BJ (cell line): ENCODE results near the gene INO80C. TPM values are rescaled to one million over a fixed set of nuclear protein-coding genes. Genes with fewer than 3 reads are reported as not detected.

Experiments
- CTCF ChIA-PET: fragments of 350-600 bp; formaldehyde crosslinking; extraction: SDS; loops from one replicate; lab custom pipeline; 2021; ENCODE audit warnings: antibody characterized with exemption, inconsistent platforms; lab: Yijun Ruan, JAX
- POLR2A ChIA-PET: fragments of 300-600 bp; sonication (Branson Sonifier 250); formaldehyde crosslinking; extraction: SDS; loops from one replicate; lab custom pipeline; 2021; ENCODE audit warnings: antibody characterized with exemption; lab: Charles Lee
- DNase-seq: peaks from one replicate; pipeline ENCODE4 v3.0.0-alpha.2; 2011; ENCODE audit warnings: low read depth
- H3K27me3 ChIP-seq: 2 replicates; pipeline ENCODE4 v1.6.0; 2011; ENCODE audit warnings: low read length; ENCODE audit not compliant: control insufficient read depth, insufficient read depth
- H3K36me3 ChIP-seq: 2 replicates; pipeline ENCODE4 v1.5.1; 2011; ENCODE audit warnings: low read length; ENCODE audit not compliant: control insufficient read depth, insufficient read depth
- H3K4me3 ChIP-seq: 2 replicates; pipeline ENCODE4 v1.5.1; 2011; ENCODE audit warnings: low read depth, mild to moderate bottlenecking, control low read depth, low read length
- polyA plus RNA-seq: library from polyadenylated mRNA; depleted of rRNA; stranded (reverse); fragments of >200 nt; gene quantifications from 2 replicates; pipeline ENCODE4 v1.2.3, GENCODE V29; 2011
- TF ChIP-seq, protein P1 (sequence below): IDR thresholded peaks from 2 replicates; pipeline ENCODE4 v1.5.1; 2011; ENCODE audit warnings: low read depth, mild to moderate bottlenecking, control low read depth, inconsistent platforms, low read length, moderate library complexity; ENCODE audit not compliant: insufficient read depth

The INO80C gene
- polyA plus RNA-seq, 1 experiment = 8.3 TPM

DNA sequence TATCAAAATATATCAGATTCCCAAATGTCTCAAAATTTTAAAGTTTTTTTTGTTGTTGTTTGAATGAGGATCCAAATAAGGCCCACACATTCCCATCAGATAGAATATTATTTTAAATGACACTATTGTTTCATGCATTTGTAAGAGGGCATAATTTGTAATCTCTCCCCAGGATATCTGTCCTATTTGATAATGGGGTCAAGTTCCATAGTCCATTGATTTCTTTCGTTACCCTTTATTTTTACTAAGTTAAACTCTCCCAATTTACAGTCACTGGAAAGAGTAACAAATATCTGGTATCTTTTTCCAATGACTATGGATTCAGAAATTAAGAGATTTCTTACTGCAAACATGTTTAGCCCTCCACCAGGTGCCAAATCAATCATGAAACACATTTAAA, 32.4 kb downstream of the INO80C start:
- CTCF ChIA-PET = no interaction called here
- TF ChIP-seq, protein P1, sequence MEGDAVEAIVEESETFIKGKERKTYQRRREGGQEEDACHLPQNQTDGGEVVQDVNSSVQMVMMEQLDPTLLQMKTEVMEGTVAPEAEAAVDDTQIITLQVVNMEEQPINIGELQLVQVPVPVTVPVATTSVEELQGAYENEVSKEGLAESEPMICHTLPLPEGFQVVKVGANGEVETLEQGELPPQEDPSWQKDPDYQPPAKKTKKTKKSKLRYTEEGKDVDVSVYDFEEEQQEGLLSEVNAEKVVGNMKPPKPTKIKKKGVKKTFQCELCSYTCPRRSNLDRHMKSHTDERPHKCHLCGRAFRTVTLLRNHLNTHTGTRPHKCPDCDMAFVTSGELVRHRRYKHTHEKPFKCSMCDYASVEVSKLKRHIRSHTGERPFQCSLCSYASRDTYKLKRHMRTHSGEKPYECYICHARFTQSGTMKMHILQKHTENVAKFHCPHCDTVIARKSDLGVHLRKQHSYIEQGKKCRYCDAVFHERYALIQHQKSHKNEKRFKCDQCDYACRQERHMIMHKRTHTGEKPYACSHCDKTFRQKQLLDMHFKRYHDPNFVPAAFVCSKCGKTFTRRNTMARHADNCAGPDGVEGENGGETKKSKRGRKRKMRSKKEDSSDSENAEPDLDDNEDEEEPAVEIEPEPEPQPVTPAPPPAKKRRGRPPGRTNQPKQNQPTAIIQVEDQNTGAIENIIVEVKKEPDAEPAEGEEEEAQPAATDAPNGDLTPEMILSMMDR = no peak
- no peak for DNase-seq
- no peak overlapping the region for H3K4me3 ChIP-seq
- POLR2A ChIA-PET = no interaction called here
- H3K36me3 ChIP-seq = no peaks in the 10 kb centered on the region
- no peaks in the 10 kb centered on the region for H3K27me3 ChIP-seq

DNA sequence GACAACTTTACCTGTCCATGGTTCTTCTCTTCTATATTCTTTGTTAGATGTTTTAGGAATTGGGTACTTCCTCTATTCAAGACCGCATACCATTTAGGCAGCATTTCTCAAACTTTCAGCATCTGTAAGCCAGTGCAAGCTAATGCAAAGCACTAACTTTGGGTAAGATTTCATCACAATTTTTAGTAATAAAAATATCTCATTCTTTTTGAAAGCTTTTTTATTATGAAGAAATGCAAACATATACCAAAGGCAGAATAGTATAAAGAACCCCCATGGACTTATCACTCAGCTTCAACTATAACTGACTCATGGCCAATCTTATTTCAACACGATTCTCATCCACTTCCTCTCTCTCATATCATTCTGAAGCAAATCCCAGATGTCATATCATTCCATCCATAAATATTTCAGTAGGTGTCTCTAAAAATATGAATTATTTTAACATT, 32.9 kb downstream of the INO80C start:
- H3K27me3 ChIP-seq = no peaks in the 10 kb centered on the region
- H3K4me3 ChIP-seq = no peak overlapping the region
- POLR2A ChIA-PET = no interaction called here
- TF ChIP-seq, protein P1 = no peak
- DNase-seq = no peak
- H3K36me3 ChIP-seq = no peaks in the 10 kb centered on the region
- CTCF ChIA-PET = no interaction called here

DNA sequence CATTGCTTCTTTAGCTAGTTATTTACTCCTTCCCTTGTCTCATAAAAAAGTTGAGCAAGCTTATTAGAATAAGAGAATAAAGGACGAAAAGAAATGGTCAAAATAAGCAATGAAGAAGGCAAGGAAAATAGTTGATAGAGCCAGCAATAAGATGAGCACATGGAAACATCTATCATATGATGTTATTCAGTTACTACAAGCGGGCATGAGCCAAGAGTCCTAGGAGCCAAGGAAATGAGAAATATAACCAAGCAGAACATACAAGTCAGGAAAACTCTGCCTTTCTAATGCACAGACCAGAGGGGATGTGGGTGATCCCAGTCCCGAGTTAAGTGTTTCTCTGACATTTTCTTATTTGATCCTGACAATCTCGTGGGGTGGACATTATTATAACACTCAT, 33.9 kb downstream of the INO80C start:
- ChIA-PET CTCF (no interaction called here), POLR2A (no interaction called here)
- DNase-seq = no peak
- TF ChIP-seq, protein P1 = no peak
- Histone ChIP-seq H3K4me3 (no peak overlapping the region), H3K27me3 (no peaks in the 10 kb centered on the region), H3K36me3 (no peaks in the 10 kb centered on the region)

DNA sequence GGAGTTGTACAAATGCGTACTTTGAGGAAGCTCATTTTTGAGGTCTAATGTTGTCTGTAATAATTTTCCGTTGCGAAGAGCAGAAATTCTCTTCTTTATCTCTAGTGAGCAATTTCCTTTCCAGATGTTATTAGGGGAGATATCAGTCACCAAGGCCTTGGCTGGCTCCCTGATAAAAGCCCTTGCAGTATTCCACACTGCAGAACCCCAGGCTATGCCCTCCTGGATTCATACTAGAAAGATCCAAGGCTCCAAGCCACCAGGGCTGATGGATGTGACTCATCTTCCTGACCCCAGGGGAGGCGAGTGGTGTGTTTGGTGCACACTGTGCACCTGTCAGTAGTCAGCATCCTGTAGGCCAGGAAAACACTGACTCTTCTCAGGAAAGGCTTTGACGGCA, 34.7 kb downstream of the INO80C start:
- TF ChIP-seq, protein P1 = no peak
- Histone ChIP-seq H3K4me3 (no peak overlapping the region), H3K27me3 (no peaks in the 10 kb centered on the region), H3K36me3 (no peaks in the 10 kb centered on the region)
- DNase-seq = no peak
- ChIA-PET POLR2A (no interaction called here), CTCF (interaction anchor here (0.6 kb wide), 1 partner anchor 204 kb away, joined by 3 read pairs; no protein-coding TSS in a partner anchor)

DNA sequence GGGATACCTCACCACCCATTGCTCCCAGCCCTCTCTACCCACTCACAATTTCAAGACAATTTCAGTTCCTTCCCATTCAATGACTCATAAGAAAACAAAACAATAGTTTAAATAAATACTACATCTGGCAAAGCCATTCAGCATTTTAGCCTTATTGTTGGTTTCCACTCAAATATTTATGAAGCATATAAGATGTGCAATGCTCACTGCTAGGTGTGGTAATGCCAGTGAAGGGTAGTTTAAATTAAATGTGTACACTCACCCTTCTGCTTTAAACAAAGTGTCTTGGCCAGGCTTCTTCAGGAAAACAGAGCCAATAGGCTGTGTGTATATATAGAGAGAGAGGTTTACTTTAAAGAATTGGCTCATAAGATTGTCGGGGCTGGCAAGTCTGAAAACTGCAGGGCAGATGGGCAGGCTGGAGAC, 37.0 kb downstream of the INO80C start:
- CTCF ChIA-PET = no interaction called here
- Histone ChIP-seq H3K27me3 (no peaks in the 10 kb centered on the region), H3K36me3 (no peaks in the 10 kb centered on the region), H3K4me3 (no peak overlapping the region)
- POLR2A ChIA-PET = no interaction called here
- no peak for DNase-seq
- TF ChIP-seq, protein P1 = no peak
